HepG2 (cell line): Measurements from ENCODE around the gene RAB17. TPM values are rescaled to one million over a fixed set of nuclear protein-coding genes. Genes with fewer than 3 reads are reported as not detected.

Source experiments
- AKAP8 ChIP-seq: sonication (generic); formaldehyde crosslinking; IDR thresholded peaks from 2 replicates; pipeline ENCODE4 v1.5.1; 2020; ENCODE audit warnings: mild to moderate bottlenecking, missing genetic modification reagents
- EEA1 ChIP-seq: sonication (generic); formaldehyde crosslinking; IDR thresholded peaks from 2 replicates; pipeline ENCODE4 v1.5.1; 2020; ENCODE audit warnings: mild to moderate bottlenecking, missing genetic modification reagents, borderline replicate concordance
- HCFC1 ChIP-seq: fragments of 150-350 bp; IDR thresholded peaks from 2 replicates; pipeline ENCODE4 v1.6.1; 2014; ENCODE audit warnings: low read depth, low read length
- HNF4A ChIP-seq: sonication (generic); formaldehyde crosslinking; IDR thresholded peaks from 2 replicates; pipeline ENCODE4 v1.4.0; 2020; ENCODE audit warnings: missing genetic modification reagents
- HOXA3 ChIP-seq: sonication (generic); formaldehyde crosslinking; IDR thresholded peaks from 2 replicates; pipeline ENCODE4 v1.5.0; 2020; ENCODE audit warnings: missing genetic modification reagents
- JARID2 ChIP-seq: sonication (generic); formaldehyde crosslinking; IDR thresholded peaks from 2 replicates; pipeline ENCODE4 v1.8.1; 2023; ENCODE audit warnings: missing genetic modification reagents, inconsistent platforms; ENCODE audit not compliant: insufficient replicate concordance
- KDM6A ChIP-seq: IDR thresholded peaks from 2 replicates; pipeline ENCODE4 v1.6.1; 2016; ENCODE audit warnings: low read depth
- RARG ChIP-seq: sonication (generic); formaldehyde crosslinking; IDR thresholded peaks from 2 replicates; pipeline ENCODE4 v1.4.0; 2020; ENCODE audit warnings: low read depth, mild to moderate bottlenecking, missing genetic modification reagents
- SALL1 ChIP-seq: sonication (generic); formaldehyde crosslinking; IDR thresholded peaks from 2 replicates; pipeline ENCODE4 v1.8.0; 2022; ENCODE audit warnings: mild to moderate bottlenecking, missing genetic modification reagents
- SIX4 ChIP-seq: sonication (generic); formaldehyde crosslinking; IDR thresholded peaks from 2 replicates; pipeline ENCODE4 v1.4.0; 2020; ENCODE audit warnings: missing genetic modification reagents
- SPEN ChIP-seq: sonication (generic); formaldehyde crosslinking; IDR thresholded peaks from 2 replicates; pipeline ENCODE4 v1.5.1; 2020; ENCODE audit warnings: low read depth, mild to moderate bottlenecking, missing genetic modification reagents
- TBX3 ChIP-seq: fragments of 450-650 bp; IDR thresholded peaks from 2 replicates; pipeline ENCODE4 v1.6.1; 2017; ENCODE audit warnings: antibody characterized with exemption, mild to moderate bottlenecking, inconsistent platforms, borderline replicate concordance
- WIZ ChIP-seq: sonication (generic); formaldehyde crosslinking; IDR thresholded peaks from 2 replicates; pipeline ENCODE4 v1.5.1; 2020; ENCODE audit warnings: mild to moderate bottlenecking, missing genetic modification reagents
- ZMAT3 ChIP-seq: sonication (generic); formaldehyde crosslinking; conservative IDR thresholded peaks from 2 replicates; pipeline ENCODE4 v1.7.0; 2021; ENCODE audit warnings: missing genetic modification reagents
- ZNF331 ChIP-seq: sonication (generic); formaldehyde crosslinking; IDR thresholded peaks from 2 replicates; pipeline ENCODE4 v1.4.0; 2020; ENCODE audit warnings: missing genetic modification reagents
- ZNF761 ChIP-seq: sonication (generic); formaldehyde crosslinking; conservative IDR thresholded peaks from 2 replicates; pipeline ENCODE4 v1.4.0; 2020; ENCODE audit warnings: mild to moderate bottlenecking, missing genetic modification reagents
- polyA plus RNA-seq, 8 experiments: library from polyadenylated mRNA; depleted of rRNA in 3 of 8; stranded (reverse) in 7 of 8; unstranded in 1 of 8; fragments of >200 nt; fragmentation: Illumina TruSeq in 4 of 8; extraction: Trizol in 4 of 8; gene quantifications; 2 replicates each; pipeline versions ENCODE4 v1.2.1 to v1.2.3, GENCODE V29; 2011 to 2016; ENCODE audit warnings: low read depth in 4 of 8, missing spikeins in 1 of 8, mixed read lengths in 1 of 8; ENCODE audit not compliant: insufficient read depth in 1 of 8
- total RNA-seq, 5 experiments: library from RNA; depleted of rRNA; stranded (reverse); fragments of >200 nt; fragmentation: Illumina TruSeq; extraction: Trizol; gene quantifications; 2 replicates each; pipeline ENCODE4 v1.2.3, GENCODE V29; 2016; ENCODE audit warnings: low read depth in 1 of 5
- TF ChIP-seq, protein P1 (sequence below): sonication (generic); formaldehyde crosslinking; IDR thresholded peaks from 2 replicates; pipeline ENCODE4 v1.9.0; 2021; ENCODE audit warnings: missing genetic modification reagents, borderline replicate concordance
- TF ChIP-seq, protein P2 (sequence below): sonication (generic); formaldehyde crosslinking; IDR thresholded peaks from 2 replicates; pipeline ENCODE4 v1.5.1; 2020; ENCODE audit warnings: mild to moderate bottlenecking, moderate library complexity, missing genetic modification reagents
- TF ChIP-seq, protein P3 (sequence below): IDR thresholded peaks from 2 replicates; pipeline ENCODE4 v1.6.1; 2016; ENCODE audit warnings: low read depth, missing genetic modification reagents, missing compliant biosample characterization
- TF ChIP-seq, protein P4 (sequence below): IDR thresholded peaks from 2 replicates; pipeline ENCODE4 v1.6.1; 2016; ENCODE audit warnings: mild to moderate bottlenecking, missing biosample characterization, missing genetic modification reagents
- TF ChIP-seq, protein P5 (sequence below): IDR thresholded peaks from 2 replicates; pipeline ENCODE4 v1.6.1; 2016; ENCODE audit warnings: missing genetic modification reagents, missing compliant biosample characterization

Gene RAB17
- total and polyA plus RNA-seq, 2 of the 13 experiments (the other 11 are each of a cell fraction or from before 2014, with no cell fraction given), result 68.0 to 124 TPM

DNA sequence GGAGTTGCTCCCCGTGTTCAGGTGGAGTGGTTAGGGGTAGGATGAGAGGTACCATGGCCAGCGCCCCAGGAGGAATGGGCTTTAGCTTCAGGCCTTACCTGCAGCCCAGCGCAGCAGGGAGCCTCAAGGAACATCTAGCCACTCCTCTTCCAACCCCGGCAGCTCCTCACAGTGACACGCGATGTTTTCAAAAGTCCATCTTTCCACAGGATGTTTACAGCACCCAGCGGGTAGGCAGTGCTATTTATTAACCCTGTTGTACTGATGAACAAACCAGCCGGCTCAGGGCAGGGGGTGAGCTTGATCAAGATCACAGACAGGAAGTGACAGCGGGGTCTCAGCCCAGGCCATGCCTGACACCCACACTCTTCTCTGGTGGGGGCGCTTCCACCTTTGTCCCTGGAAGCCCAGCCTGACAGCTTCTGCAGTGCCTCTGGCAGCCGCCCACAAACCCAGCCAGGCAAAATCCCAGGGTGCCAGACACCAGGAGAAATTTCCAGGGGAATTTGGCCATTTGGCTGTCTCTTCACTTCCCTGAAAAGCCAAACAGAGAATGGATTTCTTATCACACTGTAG is 42.6 kb downstream of the RAB17 start (continued):
- TF ChIP-seq HNF4A (CRISPR knock-in tag) (no peak), JARID2 (CRISPR knock-in tag) (no peak), WIZ (CRISPR knock-in tag) (0 out of 2 replicates have a peak, but pooled peaks have one; percentile 69), ZNF761 (CRISPR knock-in tag) (no peak), SIX4 (CRISPR knock-in tag) (no peak), ZMAT3 (CRISPR knock-in tag) (no peak), EEA1 (no peak), SPEN (0 out of 2 replicates have a peak, but pooled peaks have one; percentile 27), HCFC1 (no peak), TBX3 (no peak), ZNF331 (CRISPR knock-in tag) (no peak), KDM6A (CRISPR knock-in tag) (no peak), HOXA3 (CRISPR knock-in tag) (no peak), SALL1 (CRISPR knock-in tag) (peak; percentile 53; the same call in 1 of the 2 replicates), RARG (CRISPR knock-in tag) (no peak), AKAP8 (no peak)
- TF ChIP-seq, protein P1, sequence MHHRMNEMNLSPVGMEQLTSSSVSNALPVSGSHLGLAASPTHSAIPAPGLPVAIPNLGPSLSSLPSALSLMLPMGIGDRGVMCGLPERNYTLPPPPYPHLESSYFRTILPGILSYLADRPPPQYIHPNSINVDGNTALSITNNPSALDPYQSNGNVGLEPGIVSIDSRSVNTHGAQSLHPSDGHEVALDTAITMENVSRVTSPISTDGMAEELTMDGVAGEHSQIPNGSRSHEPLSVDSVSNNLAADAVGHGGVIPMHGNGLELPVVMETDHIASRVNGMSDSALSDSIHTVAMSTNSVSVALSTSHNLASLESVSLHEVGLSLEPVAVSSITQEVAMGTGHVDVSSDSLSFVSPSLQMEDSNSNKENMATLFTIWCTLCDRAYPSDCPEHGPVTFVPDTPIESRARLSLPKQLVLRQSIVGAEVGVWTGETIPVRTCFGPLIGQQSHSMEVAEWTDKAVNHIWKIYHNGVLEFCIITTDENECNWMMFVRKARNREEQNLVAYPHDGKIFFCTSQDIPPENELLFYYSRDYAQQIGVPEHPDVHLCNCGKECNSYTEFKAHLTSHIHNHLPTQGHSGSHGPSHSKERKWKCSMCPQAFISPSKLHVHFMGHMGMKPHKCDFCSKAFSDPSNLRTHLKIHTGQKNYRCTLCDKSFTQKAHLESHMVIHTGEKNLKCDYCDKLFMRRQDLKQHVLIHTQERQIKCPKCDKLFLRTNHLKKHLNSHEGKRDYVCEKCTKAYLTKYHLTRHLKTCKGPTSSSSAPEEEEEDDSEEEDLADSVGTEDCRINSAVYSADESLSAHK (CRISPR knock-in tag), result no peak
- TF ChIP-seq, protein P2, sequence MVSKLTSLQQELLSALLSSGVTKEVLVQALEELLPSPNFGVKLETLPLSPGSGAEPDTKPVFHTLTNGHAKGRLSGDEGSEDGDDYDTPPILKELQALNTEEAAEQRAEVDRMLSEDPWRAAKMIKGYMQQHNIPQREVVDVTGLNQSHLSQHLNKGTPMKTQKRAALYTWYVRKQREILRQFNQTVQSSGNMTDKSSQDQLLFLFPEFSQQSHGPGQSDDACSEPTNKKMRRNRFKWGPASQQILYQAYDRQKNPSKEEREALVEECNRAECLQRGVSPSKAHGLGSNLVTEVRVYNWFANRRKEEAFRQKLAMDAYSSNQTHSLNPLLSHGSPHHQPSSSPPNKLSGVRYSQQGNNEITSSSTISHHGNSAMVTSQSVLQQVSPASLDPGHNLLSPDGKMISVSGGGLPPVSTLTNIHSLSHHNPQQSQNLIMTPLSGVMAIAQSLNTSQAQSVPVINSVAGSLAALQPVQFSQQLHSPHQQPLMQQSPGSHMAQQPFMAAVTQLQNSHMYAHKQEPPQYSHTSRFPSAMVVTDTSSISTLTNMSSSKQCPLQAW (CRISPR knock-in tag), result no peak
- TF ChIP-seq, protein P3, sequence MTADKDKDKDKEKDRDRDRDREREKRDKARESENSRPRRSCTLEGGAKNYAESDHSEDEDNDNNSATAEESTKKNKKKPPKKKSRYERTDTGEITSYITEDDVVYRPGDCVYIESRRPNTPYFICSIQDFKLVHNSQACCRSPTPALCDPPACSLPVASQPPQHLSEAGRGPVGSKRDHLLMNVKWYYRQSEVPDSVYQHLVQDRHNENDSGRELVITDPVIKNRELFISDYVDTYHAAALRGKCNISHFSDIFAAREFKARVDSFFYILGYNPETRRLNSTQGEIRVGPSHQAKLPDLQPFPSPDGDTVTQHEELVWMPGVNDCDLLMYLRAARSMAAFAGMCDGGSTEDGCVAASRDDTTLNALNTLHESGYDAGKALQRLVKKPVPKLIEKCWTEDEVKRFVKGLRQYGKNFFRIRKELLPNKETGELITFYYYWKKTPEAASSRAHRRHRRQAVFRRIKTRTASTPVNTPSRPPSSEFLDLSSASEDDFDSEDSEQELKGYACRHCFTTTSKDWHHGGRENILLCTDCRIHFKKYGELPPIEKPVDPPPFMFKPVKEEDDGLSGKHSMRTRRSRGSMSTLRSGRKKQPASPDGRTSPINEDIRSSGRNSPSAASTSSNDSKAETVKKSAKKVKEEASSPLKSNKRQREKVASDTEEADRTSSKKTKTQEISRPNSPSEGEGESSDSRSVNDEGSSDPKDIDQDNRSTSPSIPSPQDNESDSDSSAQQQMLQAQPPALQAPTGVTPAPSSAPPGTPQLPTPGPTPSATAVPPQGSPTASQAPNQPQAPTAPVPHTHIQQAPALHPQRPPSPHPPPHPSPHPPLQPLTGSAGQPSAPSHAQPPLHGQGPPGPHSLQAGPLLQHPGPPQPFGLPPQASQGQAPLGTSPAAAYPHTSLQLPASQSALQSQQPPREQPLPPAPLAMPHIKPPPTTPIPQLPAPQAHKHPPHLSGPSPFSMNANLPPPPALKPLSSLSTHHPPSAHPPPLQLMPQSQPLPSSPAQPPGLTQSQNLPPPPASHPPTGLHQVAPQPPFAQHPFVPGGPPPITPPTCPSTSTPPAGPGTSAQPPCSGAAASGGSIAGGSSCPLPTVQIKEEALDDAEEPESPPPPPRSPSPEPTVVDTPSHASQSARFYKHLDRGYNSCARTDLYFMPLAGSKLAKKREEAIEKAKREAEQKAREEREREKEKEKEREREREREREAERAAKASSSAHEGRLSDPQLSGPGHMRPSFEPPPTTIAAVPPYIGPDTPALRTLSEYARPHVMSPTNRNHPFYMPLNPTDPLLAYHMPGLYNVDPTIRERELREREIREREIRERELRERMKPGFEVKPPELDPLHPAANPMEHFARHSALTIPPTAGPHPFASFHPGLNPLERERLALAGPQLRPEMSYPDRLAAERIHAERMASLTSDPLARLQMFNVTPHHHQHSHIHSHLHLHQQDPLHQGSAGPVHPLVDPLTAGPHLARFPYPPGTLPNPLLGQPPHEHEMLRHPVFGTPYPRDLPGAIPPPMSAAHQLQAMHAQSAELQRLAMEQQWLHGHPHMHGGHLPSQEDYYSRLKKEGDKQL (CRISPR knock-in tag), result no peak
- TF ChIP-seq, protein P4, sequence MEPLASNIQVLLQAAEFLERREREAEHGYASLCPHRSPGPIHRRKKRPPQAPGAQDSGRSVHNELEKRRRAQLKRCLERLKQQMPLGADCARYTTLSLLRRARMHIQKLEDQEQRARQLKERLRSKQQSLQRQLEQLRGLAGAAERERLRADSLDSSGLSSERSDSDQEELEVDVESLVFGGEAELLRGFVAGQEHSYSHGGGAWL (CRISPR knock-in tag), result no peak
- TF ChIP-seq, protein P5, sequence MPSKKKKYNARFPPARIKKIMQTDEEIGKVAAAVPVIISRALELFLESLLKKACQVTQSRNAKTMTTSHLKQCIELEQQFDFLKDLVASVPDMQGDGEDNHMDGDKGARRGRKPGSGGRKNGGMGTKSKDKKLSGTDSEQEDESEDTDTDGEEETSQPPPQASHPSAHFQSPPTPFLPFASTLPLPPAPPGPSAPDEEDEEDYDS, result no peak
